Skin of body (tissue), 2 donors: Measurements from ENCODE around the gene ZC3H18. TPM values are rescaled to one million over a fixed set of nuclear protein-coding genes. Genes with fewer than 3 reads are reported as not detected.
A peak's percentile ranks its signal among the peaks of the same experiment; 100 is the strongest.

Source experiments
- DNase-seq: peaks from one replicate; lab custom pipeline; 2025; lab: John Stamatoyannopoulos, UW
- total RNA-seq: library from RNA; depleted of rRNA; stranded (reverse); fragments of >200 nt; gene quantifications from one replicate; pipeline ENCODE4 v1.2.3, GENCODE V29; 2014

The ZC3H18 gene
- total RNA-seq, result 13.6 TPM

GRCh38 chr16:88569985-88570690 lies at the start of gene ZC3H18:
Gene ZC3H18, plus strand, starts transcription at chr16:88570403. Its CDS starts 6,721 bp downstream, at chr16:88577124.
- DNase-seq, result peak; percentile 92

- no peak for DNase-seq
Observed at GRCh38 chr16:88521674-88522073, 48.5 kb upstream of the ZC3H18 start.

- DNase-seq, result no peak
Observed at GRCh38 chr16:88522276-88522949, 47.8 kb upstream of the ZC3H18 start.

- no peak for DNase-seq
Observed at GRCh38 chr16:88523309-88524161, 46.7 kb upstream of the ZC3H18 start.

GRCh38 chr16:88524274-88524972 lies 45.8 kb upstream of the ZC3H18 start:
- DNase-seq, result no peak

GRCh38 chr16:88524973-88525662 lies 45.1 kb upstream of the ZC3H18 start:
- no peak for DNase-seq

GRCh38 chr16:88525663-88525990 lies 44.6 kb upstream of the ZC3H18 start:
- no peak for DNase-seq

GRCh38 chr16:88526008-88526905 lies 43.9 kb upstream of the ZC3H18 start:
- DNase-seq, result no peak

- DNase-seq, result no peak
Observed at GRCh38 chr16:88526906-88527185, 43.4 kb upstream of the ZC3H18 start.

GRCh38 chr16:88527186-88527936 lies 42.8 kb upstream of the ZC3H18 start:
- DNase-seq, result peak; percentile 22

- no peak for DNase-seq
Observed at GRCh38 chr16:88527937-88528743, 42.1 kb upstream of the ZC3H18 start.

GRCh38 chr16:88528902-88529318 lies 41.3 kb upstream of the ZC3H18 start:
- DNase-seq, result no peak

- no peak for DNase-seq
Observed at GRCh38 chr16:88529596-88529995, 40.6 kb upstream of the ZC3H18 start.

GRCh38 chr16:88530051-88530857 lies 39.9 kb upstream of the ZC3H18 start:
- no peak for DNase-seq

- DNase-seq, result no peak
Observed at GRCh38 chr16:88530858-88531203, 39.4 kb upstream of the ZC3H18 start.

- DNase-seq, result no peak
Observed at GRCh38 chr16:88531346-88531745, 38.9 kb upstream of the ZC3H18 start.

- DNase-seq, result no peak
Observed at GRCh38 chr16:88531931-88532433, 38.2 kb upstream of the ZC3H18 start.
